ENCODE data around the gene RINT1.

GRCh38 chr7:105587909-105588635, 56.1 kb downstream of the RINT1 start:
- TF ChIP-seq BACH2 (CRISPR knock-in tag; IDR thresholded peaks at IDR 0.05; ENCODE audit: borderline replicate concordance) (no peak), CSRNP3 (CRISPR knock-in tag; IDR thresholded peaks at IDR 0.05) (no peak), ZFP3 (CRISPR knock-in tag; IDR thresholded peaks at IDR 0.05) (no peak), PATZ1 (CRISPR knock-in tag; IDR thresholded peaks at IDR 0.05; ENCODE audit: borderline replicate concordance) (no peak), ARNTL (CRISPR knock-in tag; IDR thresholded peaks at IDR 0.05; ENCODE audit: borderline replicate concordance, low read depth) (no peak), ZFP30 (CRISPR knock-in tag; IDR thresholded peaks at IDR 0.05) (no peak), SNAI2 (CRISPR knock-in tag; IDR thresholded peaks at IDR 0.05) (no peak), TCF4 (CRISPR knock-in tag; IDR thresholded peaks at IDR 0.05; ENCODE audit: borderline replicate concordance) (no peak), RARB (CRISPR knock-in tag; IDR thresholded peaks at IDR 0.05) (no peak), TOX (CRISPR knock-in tag; IDR thresholded peaks at IDR 0.05; ENCODE audit: borderline replicate concordance) (no peak)
- TF ChIP-seq, protein P1, sequence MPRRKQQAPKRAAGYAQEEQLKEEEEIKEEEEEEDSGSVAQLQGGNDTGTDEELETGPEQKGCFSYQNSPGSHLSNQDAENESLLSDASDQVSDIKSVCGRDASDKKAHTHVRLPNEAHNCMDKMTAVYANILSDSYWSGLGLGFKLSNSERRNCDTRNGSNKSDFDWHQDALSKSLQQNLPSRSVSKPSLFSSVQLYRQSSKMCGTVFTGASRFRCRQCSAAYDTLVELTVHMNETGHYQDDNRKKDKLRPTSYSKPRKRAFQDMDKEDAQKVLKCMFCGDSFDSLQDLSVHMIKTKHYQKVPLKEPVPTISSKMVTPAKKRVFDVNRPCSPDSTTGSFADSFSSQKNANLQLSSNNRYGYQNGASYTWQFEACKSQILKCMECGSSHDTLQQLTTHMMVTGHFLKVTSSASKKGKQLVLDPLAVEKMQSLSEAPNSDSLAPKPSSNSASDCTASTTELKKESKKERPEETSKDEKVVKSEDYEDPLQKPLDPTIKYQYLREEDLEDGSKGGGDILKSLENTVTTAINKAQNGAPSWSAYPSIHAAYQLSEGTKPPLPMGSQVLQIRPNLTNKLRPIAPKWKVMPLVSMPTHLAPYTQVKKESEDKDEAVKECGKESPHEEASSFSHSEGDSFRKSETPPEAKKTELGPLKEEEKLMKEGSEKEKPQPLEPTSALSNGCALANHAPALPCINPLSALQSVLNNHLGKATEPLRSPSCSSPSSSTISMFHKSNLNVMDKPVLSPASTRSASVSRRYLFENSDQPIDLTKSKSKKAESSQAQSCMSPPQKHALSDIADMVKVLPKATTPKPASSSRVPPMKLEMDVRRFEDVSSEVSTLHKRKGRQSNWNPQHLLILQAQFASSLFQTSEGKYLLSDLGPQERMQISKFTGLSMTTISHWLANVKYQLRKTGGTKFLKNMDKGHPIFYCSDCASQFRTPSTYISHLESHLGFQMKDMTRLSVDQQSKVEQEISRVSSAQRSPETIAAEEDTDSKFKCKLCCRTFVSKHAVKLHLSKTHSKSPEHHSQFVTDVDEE (CRISPR knock-in tag; IDR thresholded peaks at IDR 0.05), result no peak
- TF ChIP-seq, protein P2, sequence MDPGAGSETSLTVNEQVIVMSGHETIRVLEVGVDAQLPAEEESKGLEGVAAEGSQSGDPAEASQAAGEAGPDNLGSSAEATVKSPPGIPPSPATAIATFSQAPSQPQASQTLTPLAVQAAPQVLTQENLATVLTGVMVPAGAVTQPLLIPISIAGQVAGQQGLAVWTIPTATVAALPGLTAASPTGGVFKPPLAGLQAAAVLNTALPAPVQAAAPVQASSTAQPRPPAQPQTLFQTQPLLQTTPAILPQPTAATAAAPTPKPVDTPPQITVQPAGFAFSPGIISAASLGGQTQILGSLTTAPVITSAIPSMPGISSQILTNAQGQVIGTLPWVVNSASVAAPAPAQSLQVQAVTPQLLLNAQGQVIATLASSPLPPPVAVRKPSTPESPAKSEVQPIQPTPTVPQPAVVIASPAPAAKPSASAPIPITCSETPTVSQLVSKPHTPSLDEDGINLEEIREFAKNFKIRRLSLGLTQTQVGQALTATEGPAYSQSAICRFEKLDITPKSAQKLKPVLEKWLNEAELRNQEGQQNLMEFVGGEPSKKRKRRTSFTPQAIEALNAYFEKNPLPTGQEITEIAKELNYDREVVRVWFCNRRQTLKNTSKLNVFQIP (CRISPR knock-in tag; IDR thresholded peaks at IDR 0.05; ENCODE audit: borderline replicate concordance, low read depth), result no peak

Data from SK-N-SH treated with all-trans-retinoic acid at 6 μM for 48 hours (cell line).